Measurements from ENCODE around the gene CTSC. TPM values are rescaled to one million over a fixed set of nuclear protein-coding genes. Genes with fewer than 3 reads are reported as not detected.

CTSC gene
- total RNA-seq, 1 experiment from 2014 or later, result 38.0 TPM

DNA sequence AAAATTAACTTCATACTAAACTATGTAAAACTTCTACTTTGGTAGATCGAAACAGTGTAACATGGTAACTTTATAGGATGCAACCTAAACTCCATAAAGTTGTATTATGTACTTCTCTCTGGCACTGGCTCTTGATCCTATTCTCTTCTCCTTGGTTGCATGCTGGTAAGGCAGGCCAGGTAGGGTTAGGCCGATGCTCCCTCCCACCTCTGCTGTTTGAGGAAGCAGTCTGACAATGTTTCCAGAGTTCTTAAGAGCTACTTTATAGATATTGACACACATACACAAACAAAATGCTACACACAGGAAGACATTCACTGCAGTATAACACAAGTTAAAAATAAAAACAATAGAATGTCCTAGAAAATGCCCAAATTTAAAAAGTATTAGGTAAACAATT, 22.5 kb downstream of the CTSC start:
- Histone ChIP-seq H3K4me2 (ENCODE audit: low read length) (no peak overlapping the region), H3K27ac (ENCODE audit: low read depth, low read length) (no peak overlapping the region), H3K9ac (ENCODE audit: low read length) (no peak overlapping the region), H4K20me1 (ENCODE audit: insufficient read depth) (no peaks in the 10 kb centered on the region), H2AFZ (ENCODE audit: low read depth, low read length, poor library complexity, severe bottlenecking) (no peak overlapping the region), H3K4me1 (ENCODE audit: control insufficient read depth in 1 of 2, insufficient read depth in 2 of 2, low read length in 2 of 2) (peaks cover 0 to 5% of the 10 kb centered on the region in 2 experiments; a peak in 1 of 4 replicates), H3K9me2 (ENCODE audit: insufficient read depth) (no peaks in the 10 kb centered on the region), H3K9me3 (ENCODE audit: control insufficient read depth in 1 of 2, insufficient read depth in 1 of 2, low read depth in 1 of 2, low read length in 2 of 2) (no peaks in the 10 kb centered on the region), H3K4me3 (replicated peaks in 1 of 2; ENCODE audit: low read depth in 1 of 2, low read length in 2 of 2) (no peak overlapping the region), H3K36me3 (ENCODE audit: control insufficient read depth in 1 of 2, insufficient read depth in 2 of 2, low read length in 2 of 2) (no peaks in the 10 kb centered on the region), H3K27me3 (ENCODE audit: insufficient read depth, low read length) (no peaks in the 10 kb centered on the region), H3K79me2 (ENCODE audit: insufficient read depth, low read length) (no peaks in the 10 kb centered on the region)
- ChIA-PET POLR2A (no interaction called here), RAD21 (ENCODE audit: low non-redundant PET in 1 of 2, low total read pairs in 2 of 2, uncharacterized antibody in 2 of 2, unreplicated experiment in 2 of 2) (no interaction called here), CTCF (no interaction called here)
- intact Hi-C loops (cut with micrococcal nuclease), result no loop called here
- BruUV-seq (replicated peaks), result no TSS peak
- ATAC-seq, result no peak
- TF ChIP-seq EGR1 (IDR thresholded peaks at IDR 0.05; ENCODE audit: low read depth) (no peak), CEBPB (IDR thresholded peaks at IDR 0.05; ENCODE audit: low read depth) (no peak), YY1 (IDR thresholded peaks at IDR 0.05; ENCODE audit: extremely low read depth, insufficient replicate concordance, low read depth, low read length) (no peak), EZH2 (IDR thresholded peaks at IDR 0.05) (no peak), RAD21 (IDR thresholded peaks at IDR 0.05; ENCODE audit: low read depth) (no peak), POLR2AphosphoS5 (IDR thresholded peaks at IDR 0.05; ENCODE audit: low read depth, low read length) (no peak), CBX3 (IDR thresholded peaks at IDR 0.05; ENCODE audit: low read depth) (no peak)
- TF ChIP-seq, protein P1, sequence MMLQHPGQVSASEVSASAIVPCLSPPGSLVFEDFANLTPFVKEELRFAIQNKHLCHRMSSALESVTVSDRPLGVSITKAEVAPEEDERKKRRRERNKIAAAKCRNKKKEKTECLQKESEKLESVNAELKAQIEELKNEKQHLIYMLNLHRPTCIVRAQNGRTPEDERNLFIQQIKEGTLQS (IDR thresholded peaks at IDR 0.05), result no peak
- DNase-seq (ENCODE audit: low read depth, low spot score), result no peak

GRCh38 chr11:88313441-88313840, 24.1 kb downstream of the CTSC start:
- Histone ChIP-seq H3K9me3 (ENCODE audit: control insufficient read depth in 1 of 2, insufficient read depth in 1 of 2, low read depth in 1 of 2, low read length in 2 of 2) (no peaks in the 10 kb centered on the region), H3K4me2 (ENCODE audit: low read length) (no peak overlapping the region), H3K4me1 (ENCODE audit: control insufficient read depth in 1 of 2, insufficient read depth in 2 of 2, low read length in 2 of 2) (peaks cover 0 to 6% of the 10 kb centered on the region in 2 experiments; a peak in 1 of 4 replicates), H3K4me3 (replicated peaks in 1 of 2; ENCODE audit: low read depth in 1 of 2, low read length in 2 of 2) (no peak overlapping the region), H3K36me3 (ENCODE audit: control insufficient read depth in 1 of 2, insufficient read depth in 2 of 2, low read length in 2 of 2) (no peaks in the 10 kb centered on the region), H4K20me1 (ENCODE audit: insufficient read depth) (no peaks in the 10 kb centered on the region), H3K27me3 (ENCODE audit: insufficient read depth, low read length) (no peaks in the 10 kb centered on the region), H3K9me2 (ENCODE audit: insufficient read depth) (no peaks in the 10 kb centered on the region), H3K79me2 (ENCODE audit: insufficient read depth, low read length) (no peaks in the 10 kb centered on the region), H3K9ac (ENCODE audit: low read length) (no peak overlapping the region), H2AFZ (ENCODE audit: low read depth, low read length, poor library complexity, severe bottlenecking) (no peak overlapping the region), H3K27ac (ENCODE audit: low read depth, low read length) (no peak overlapping the region)
- BruUV-seq (replicated peaks), result no TSS peak
- ChIA-PET RAD21 (ENCODE audit: low non-redundant PET in 1 of 2, low total read pairs in 2 of 2, uncharacterized antibody in 2 of 2, unreplicated experiment in 2 of 2) (no interaction called here), POLR2A (no interaction called here), CTCF (no interaction called here)
- intact Hi-C loops (cut with micrococcal nuclease), result no loop called here
- no peak for ATAC-seq
- no peak for DNase-seq (ENCODE audit: low read depth, low spot score)
- TF ChIP-seq CBX3 (IDR thresholded peaks at IDR 0.05; ENCODE audit: low read depth), result no peak
- no peak for TF ChIP-seq TCF7L2 (IDR thresholded peaks at IDR 0.05; ENCODE audit: borderline replicate concordance, extremely low read depth, insufficient read depth, insufficient read length)
- no peak for TF ChIP-seq REST (IDR thresholded peaks at IDR 0.05; ENCODE audit: low read depth)

Measured in HCT116 (cell line).